ENCODE results near the gene TTLL11. TPM values are rescaled to one million over a fixed set of nuclear protein-coding genes. Genes with fewer than 3 reads are reported as not detected.

The TTLL11 gene
- total RNA-seq, 4 donors from 2014 or later: 15.1 to 42.6 (median 29.1) TPM

GRCh38 chr9:121883281-121884056 is 209.6 kb downstream of the TTLL11 start:
- Histone ChIP-seq H3K36me3 (peaks cover 0 to 15% of the 10 kb centered on the region in 2 donors), H3K9me3 (no peaks in the 10 kb centered on the region), H3K27ac (peak overlapping the region in 1 of 4 donors; percentile 7), H3K27me3 (no peaks in the 10 kb centered on the region), H3K4me1 (peaks cover 0 to 7% (median 0%) of the 10 kb centered on the region in 3 donors), H3K4me3 (no peak overlapping the region)
- 85 to 93% methylated on average over 6 of the region's 8 CpGs for WGBS, 2 donors (ENCODE audit: low coverage in 1 of 2)
- TF ChIP-seq EP300 (IDR thresholded peaks at IDR 0.05) (no peak), POLR2AphosphoS5 (IDR thresholded peaks at IDR 0.05) (no peak), POLR2A (IDR thresholded peaks at IDR 0.05) (no peak)
- TF ChIP-seq, protein P1, sequence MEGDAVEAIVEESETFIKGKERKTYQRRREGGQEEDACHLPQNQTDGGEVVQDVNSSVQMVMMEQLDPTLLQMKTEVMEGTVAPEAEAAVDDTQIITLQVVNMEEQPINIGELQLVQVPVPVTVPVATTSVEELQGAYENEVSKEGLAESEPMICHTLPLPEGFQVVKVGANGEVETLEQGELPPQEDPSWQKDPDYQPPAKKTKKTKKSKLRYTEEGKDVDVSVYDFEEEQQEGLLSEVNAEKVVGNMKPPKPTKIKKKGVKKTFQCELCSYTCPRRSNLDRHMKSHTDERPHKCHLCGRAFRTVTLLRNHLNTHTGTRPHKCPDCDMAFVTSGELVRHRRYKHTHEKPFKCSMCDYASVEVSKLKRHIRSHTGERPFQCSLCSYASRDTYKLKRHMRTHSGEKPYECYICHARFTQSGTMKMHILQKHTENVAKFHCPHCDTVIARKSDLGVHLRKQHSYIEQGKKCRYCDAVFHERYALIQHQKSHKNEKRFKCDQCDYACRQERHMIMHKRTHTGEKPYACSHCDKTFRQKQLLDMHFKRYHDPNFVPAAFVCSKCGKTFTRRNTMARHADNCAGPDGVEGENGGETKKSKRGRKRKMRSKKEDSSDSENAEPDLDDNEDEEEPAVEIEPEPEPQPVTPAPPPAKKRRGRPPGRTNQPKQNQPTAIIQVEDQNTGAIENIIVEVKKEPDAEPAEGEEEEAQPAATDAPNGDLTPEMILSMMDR (IDR thresholded peaks at IDR 0.05): no peak
- no peak for ATAC-seq

DNA sequence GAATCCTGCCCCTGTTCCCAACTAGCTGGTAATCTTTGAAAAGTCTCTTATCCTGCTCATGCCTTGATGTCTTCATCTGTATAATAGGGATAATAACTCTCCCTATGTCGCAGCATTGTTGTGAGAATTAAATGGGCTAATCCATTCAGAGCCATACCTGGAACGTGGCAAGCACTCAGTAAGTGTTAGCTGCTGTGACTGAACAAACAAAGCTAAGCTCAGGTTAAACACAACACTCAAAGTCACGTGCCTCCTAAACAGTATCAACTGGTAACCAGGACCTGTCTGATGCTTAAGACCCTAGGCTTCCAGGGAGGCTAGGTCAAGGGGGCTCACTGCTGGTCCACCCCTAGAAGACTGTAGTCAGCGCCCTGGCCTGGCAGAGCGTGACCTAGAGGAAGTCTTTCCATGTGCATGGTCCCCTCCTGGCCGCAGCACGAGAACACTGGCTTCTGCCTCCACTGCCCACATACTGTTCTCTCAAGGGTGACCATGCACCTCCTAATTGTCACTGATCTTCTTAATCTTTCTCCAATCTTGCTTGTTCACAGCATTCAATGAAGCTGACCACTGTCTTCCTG is 211.1 kb downstream of the TTLL11 start:
- no peaks in the 10 kb centered on the region for H3K27me3 ChIP-seq
- 82% methylated on average over 4 of the region's 7 CpGs; no CpG with 5 or more reads in 1 of the 2 donors for WGBS, 2 donors (ENCODE audit: low coverage in 1 of 2)
- H3K9me3 ChIP-seq: no peaks in the 10 kb centered on the region
- H3K36me3 ChIP-seq: peaks cover 0 to 12% of the 10 kb centered on the region in 2 donors
- no peak overlapping the region for H3K27ac ChIP-seq
- ATAC-seq: no peak
- H3K4me1 ChIP-seq: no peaks in the 10 kb centered on the region
- no peak for TF ChIP-seq POLR2AphosphoS5 (IDR thresholded peaks at IDR 0.05)
- TF ChIP-seq, protein P1 (IDR thresholded peaks at IDR 0.05): no peak
- TF ChIP-seq POLR2A (IDR thresholded peaks at IDR 0.05): no peak
- no peak for TF ChIP-seq EP300 (IDR thresholded peaks at IDR 0.05)
- no peak overlapping the region for H3K4me3 ChIP-seq

GRCh38 chr9:121880343-121880898 is 212.7 kb downstream of the TTLL11 start:
- no peaks in the 10 kb centered on the region for H3K9me3 ChIP-seq
- ATAC-seq: no peak
- TF ChIP-seq POLR2A (IDR thresholded peaks at IDR 0.05) (no peak), POLR2AphosphoS5 (IDR thresholded peaks at IDR 0.05) (no peak), EP300 (IDR thresholded peaks at IDR 0.05) (no peak)
- TF ChIP-seq, protein P1 (IDR thresholded peaks at IDR 0.05): no peak

DNA sequence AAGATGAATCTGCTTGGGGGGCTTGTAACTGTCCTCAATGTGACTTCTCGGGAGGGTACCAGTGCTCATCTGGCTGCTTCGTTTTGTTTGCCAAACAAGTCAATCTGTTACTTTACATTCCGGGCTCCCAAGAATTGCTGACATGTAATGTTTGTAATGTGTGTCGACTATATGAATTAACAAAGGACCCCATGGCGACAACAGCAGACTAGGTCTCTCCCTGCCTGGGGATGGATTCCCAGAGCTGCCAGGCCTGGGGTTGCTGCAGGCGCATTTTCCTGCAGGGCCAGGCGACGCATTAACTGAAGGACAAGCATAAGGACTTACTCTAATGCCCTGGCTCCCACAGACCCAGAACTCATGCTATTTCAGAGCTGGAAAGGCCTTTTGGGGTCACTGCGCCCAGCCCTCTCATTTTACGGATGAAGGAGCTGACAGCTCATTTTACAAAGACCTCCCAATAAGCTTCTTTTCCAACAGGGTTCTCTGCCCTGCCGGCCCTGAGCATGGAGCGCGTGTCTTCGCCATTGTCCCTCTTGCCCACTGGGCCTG is 214.8 kb downstream of the TTLL11 start:
- no peaks in the 10 kb centered on the region for H3K9me3 ChIP-seq

More at GRCh38 chr9:121880343-121880898, 212.7 kb downstream of the TTLL11 start:
- WGBS, 2 donors (ENCODE audit: low coverage in 1 of 2): 84 to 93% methylated on average over 8 of the region's 8 CpGs
- Histone ChIP-seq H3K36me3 (peaks cover 0 to 12% of the 10 kb centered on the region in 2 donors), H3K27ac (no peak overlapping the region), H3K4me1 (no peaks in the 10 kb centered on the region), H3K4me3 (no peak overlapping the region), H3K27me3 (no peaks in the 10 kb centered on the region)

GRCh38 chr9:121876658-121877271 is 216.3 kb downstream of the TTLL11 start:
- no peak for ATAC-seq
- no peaks in the 10 kb centered on the region for H3K4me1 ChIP-seq
- H3K27me3 ChIP-seq: no peaks in the 10 kb centered on the region
- H3K36me3 ChIP-seq: peaks cover 0 to 12% of the 10 kb centered on the region in 2 donors
- no peak overlapping the region for H3K27ac ChIP-seq
- no peaks in the 10 kb centered on the region for H3K9me3 ChIP-seq
- TF ChIP-seq EP300 (IDR thresholded peaks at IDR 0.05) (no peak), POLR2AphosphoS5 (IDR thresholded peaks at IDR 0.05) (no peak)
- 59 to 89% methylated on average over 9 to 10 of the region's 13 CpGs for WGBS, 2 donors (ENCODE audit: low coverage in 1 of 2)
- no peak overlapping the region for H3K4me3 ChIP-seq

More for the DNA sequence above, 214.8 kb downstream of the TTLL11 start:
- WGBS, 2 donors (ENCODE audit: low coverage in 1 of 2): 89 to 93% methylated on average over 3 to 4 of the region's 14 CpGs
- H3K4me1 ChIP-seq: no peaks in the 10 kb centered on the region
- H3K27ac ChIP-seq: no peak overlapping the region
- no peak for TF ChIP-seq EP300 (IDR thresholded peaks at IDR 0.05)
- peaks cover 0 to 12% of the 10 kb centered on the region in 2 donors for H3K36me3 ChIP-seq
- no peak overlapping the region for H3K4me3 ChIP-seq
- H3K27me3 ChIP-seq: no peaks in the 10 kb centered on the region
- no peak for ATAC-seq

Measured in gastroesophageal sphincter (tissue), 4 donors.